Chondrocyte (in vitro differentiated cells): ENCODE measurements around the gene SOHLH2. TPM values are rescaled to one million over a fixed set of nuclear protein-coding genes. Genes with fewer than 3 reads are reported as not detected.

Experiments used
- DNase-seq: peaks from one replicate; pipeline ENCODE4 v3.0.0; 2021; ENCODE audit warnings: mixed read lengths, low spot score
- H3K27ac Mint-ChIP-seq: one replicate; pipeline ENCODE4 v1.8.0; 2021; ENCODE audit warnings: mild to moderate bottlenecking, moderate library complexity, mixed read lengths; ENCODE audit not compliant: unreplicated experiment
- H3K27me3 Mint-ChIP-seq: 2 replicates; pipeline ENCODE4 v1.8.0; 2021; ENCODE audit warnings: low read depth, mixed read lengths
- H3K36me3 Mint-ChIP-seq: 2 replicates; pipeline ENCODE4 v1.8.0; 2021; ENCODE audit warnings: low read depth, mixed read lengths
- H3K4me1 Mint-ChIP-seq: 2 replicates; pipeline ENCODE4 v1.8.0; 2021; ENCODE audit warnings: low read depth, mild to moderate bottlenecking, mixed read lengths
- H3K4me3 Mint-ChIP-seq: one replicate; pipeline ENCODE4 v1.8.0; 2021; ENCODE audit warnings: mild to moderate bottlenecking, moderate library complexity, mixed read lengths; ENCODE audit not compliant: unreplicated experiment
- H3K9me3 Mint-ChIP-seq: 2 replicates; pipeline ENCODE4 v1.8.0; 2021; ENCODE audit warnings: low read depth, mixed read lengths
- total RNA-seq: library from RNA; stranded (reverse); gene quantifications from 3 replicates; pipeline ENCODE4 v1.2.1, GENCODE V29; 2021
- TF ChIP-seq, protein P1 (sequence below): fragments of 200-600 bp; sonication (generic); IDR thresholded peaks from 2 replicates; pipeline ENCODE4 v1.5.0; 2021; ENCODE audit warnings: antibody characterized with exemption, mild to moderate bottlenecking, moderate library complexity

SOHLH2 gene
- total RNA-seq, 1 donor from 2014 or later = 0.15 TPM

DNA sequence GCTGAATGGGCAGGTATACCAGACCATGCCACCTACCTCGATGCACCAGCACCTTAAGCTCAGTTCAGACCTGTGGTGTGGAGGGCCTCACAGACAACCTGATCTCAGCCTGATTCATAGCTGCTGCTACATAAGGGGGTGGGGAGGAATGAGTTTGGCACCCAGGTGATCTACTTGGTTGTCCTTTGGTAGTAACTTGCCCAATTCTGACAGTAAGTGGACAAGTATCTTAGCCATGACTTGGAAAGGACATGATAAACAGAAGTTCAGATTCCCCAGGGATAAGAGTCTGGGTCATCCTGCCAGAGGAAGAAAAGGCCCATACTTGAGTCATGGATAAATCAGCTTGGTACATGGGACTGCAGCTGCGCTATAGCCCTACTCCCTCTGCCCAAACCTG lies 28.4 kb upstream of the SOHLH2 start:
- Mint-ChIP-seq H3K36me3 (peaks cover 11% of the 10 kb centered on the region), H3K27me3 (peaks cover 6% of the 10 kb centered on the region)

DNA sequence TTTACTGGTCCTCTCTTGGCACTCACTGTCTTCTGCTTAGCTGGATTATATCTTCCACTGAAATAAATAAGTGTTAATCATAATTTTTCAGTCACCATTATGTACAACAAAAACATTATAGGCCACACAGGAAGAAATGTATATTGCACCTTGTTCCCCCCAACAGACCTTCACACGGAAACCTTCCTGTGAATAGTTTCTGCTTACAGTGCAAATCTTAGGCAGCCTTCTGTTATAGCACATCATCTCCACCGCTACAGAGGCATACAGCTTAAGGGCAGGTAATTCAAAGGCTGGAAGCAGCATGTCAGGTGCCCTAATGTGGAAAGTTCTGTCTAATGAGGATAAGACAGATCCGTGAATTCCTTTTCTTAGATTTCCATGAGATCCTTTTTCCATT lies 16.9 kb upstream of the SOHLH2 start:
- Mint-ChIP-seq H3K36me3 (peaks cover 1% of the 10 kb centered on the region), H3K9me3 (peaks cover 22% of the 10 kb centered on the region), H3K4me3 (no peak overlapping the region), H3K27me3 (peaks cover 15% of the 10 kb centered on the region), H3K4me1 (no peaks in the 10 kb centered on the region), H3K27ac (no peak overlapping the region)
- TF ChIP-seq, protein P1, sequence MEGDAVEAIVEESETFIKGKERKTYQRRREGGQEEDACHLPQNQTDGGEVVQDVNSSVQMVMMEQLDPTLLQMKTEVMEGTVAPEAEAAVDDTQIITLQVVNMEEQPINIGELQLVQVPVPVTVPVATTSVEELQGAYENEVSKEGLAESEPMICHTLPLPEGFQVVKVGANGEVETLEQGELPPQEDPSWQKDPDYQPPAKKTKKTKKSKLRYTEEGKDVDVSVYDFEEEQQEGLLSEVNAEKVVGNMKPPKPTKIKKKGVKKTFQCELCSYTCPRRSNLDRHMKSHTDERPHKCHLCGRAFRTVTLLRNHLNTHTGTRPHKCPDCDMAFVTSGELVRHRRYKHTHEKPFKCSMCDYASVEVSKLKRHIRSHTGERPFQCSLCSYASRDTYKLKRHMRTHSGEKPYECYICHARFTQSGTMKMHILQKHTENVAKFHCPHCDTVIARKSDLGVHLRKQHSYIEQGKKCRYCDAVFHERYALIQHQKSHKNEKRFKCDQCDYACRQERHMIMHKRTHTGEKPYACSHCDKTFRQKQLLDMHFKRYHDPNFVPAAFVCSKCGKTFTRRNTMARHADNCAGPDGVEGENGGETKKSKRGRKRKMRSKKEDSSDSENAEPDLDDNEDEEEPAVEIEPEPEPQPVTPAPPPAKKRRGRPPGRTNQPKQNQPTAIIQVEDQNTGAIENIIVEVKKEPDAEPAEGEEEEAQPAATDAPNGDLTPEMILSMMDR = no peak
- DNase-seq = no peak

More for the DNA sequence above, 28.4 kb upstream of the SOHLH2 start:
- Mint-ChIP-seq H3K9me3 (peaks cover 17% of the 10 kb centered on the region), H3K4me1 (no peaks in the 10 kb centered on the region), H3K27ac (no peak overlapping the region), H3K4me3 (no peak overlapping the region)
- TF ChIP-seq, protein P1 = no peak
- DNase-seq = no peak

DNA sequence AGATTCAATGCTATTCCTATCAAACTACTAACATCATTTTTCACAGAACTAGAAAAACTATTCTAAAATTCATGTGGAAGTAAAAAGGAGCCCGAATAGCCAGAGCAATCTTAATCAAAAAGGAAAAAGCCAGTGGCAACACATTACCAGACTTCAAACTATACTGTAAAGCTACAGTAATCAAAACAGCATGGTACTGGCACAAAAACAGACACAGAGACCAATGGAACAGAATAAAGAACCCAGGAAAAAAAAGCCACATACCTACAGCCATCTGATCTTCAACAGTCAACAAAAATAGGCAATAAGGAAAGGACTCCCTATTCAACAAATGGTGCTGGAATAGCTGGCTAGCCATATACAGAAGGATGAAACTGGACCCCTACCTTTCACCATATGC lies 10.4 kb upstream of the SOHLH2 start:
- Mint-ChIP-seq H3K9me3 (peaks cover 25% of the 10 kb centered on the region), H3K27ac (no peak overlapping the region), H3K4me3 (no peak overlapping the region), H3K27me3 (peaks cover 9% of the 10 kb centered on the region), H3K4me1 (no peaks in the 10 kb centered on the region), H3K36me3 (peaks cover 12% of the 10 kb centered on the region)
- TF ChIP-seq, protein P1 = no peak
- DNase-seq = no peak

DNA sequence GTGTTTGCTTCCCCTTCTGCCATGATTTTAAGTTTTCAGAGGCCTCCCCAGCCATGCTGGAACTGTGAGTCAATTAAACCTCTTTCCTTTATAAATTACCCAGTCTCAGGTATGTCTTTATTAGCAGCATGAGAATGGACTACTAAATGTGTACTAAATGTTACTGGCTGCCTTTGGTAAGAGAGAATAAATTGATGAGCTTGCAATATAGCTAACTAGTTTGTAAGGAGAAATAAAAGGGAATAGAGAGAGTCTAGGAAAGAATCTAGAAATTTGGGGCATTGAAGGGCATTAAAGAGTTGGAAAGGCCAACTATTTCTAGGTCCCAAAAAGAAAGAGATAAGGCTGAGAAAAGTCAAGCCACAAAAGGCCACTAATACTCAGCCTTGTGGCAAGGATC lies 5.5 kb upstream of the SOHLH2 start:
- H3K4me1 Mint-ChIP-seq = no peaks in the 10 kb centered on the region
- H3K27me3 Mint-ChIP-seq = peaks cover 9% of the 10 kb centered on the region
- H3K9me3 Mint-ChIP-seq = peaks cover 18% of the 10 kb centered on the region
- TF ChIP-seq, protein P1 = no peak
- DNase-seq = no peak
- no peak overlapping the region for H3K27ac Mint-ChIP-seq
- peaks cover 7% of the 10 kb centered on the region for H3K36me3 Mint-ChIP-seq
- H3K4me3 Mint-ChIP-seq = no peak overlapping the region

DNA sequence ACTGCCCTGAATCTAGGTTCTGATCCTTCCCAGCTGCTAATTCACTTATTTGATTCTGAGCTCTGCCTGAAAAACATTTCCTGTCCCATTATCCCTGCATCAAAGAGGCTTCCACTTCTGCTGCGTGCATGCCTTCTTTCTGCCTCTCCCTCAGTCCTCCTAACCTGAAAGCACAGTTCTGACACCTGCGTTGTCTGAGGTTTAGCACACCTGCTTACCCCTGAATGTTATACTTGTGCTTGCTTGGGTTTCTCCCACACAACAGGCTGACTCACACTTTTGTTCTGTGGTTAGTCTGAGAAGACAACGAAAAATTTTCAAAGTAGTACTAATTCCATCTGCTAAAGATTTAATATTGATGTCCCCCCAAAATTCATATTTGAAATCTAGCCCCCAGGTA lies 3.1 kb upstream of the SOHLH2 start:
- TF ChIP-seq, protein P1 = no peak
- Mint-ChIP-seq H3K27me3 (peaks cover 14% of the 10 kb centered on the region), H3K9me3 (peaks cover 9% of the 10 kb centered on the region), H3K27ac (no peak overlapping the region), H3K4me3 (no peak overlapping the region), H3K36me3 (peaks cover 1% of the 10 kb centered on the region), H3K4me1 (no peaks in the 10 kb centered on the region)
- no peak for DNase-seq
